ENCODE data around the gene ENDOD1.
A peak's percentile ranks its signal among the peaks of the same experiment; 100 is the strongest.
"Not testable (repeated sequence)": the region's sequence is repeated elsewhere in the genome, so short reads cannot be mapped to it uniquely, and the experiment has no call there.

The ENDOD1 gene

GRCh38 chr11:95102733-95103132 lies 13.1 kb downstream of the ENDOD1 start:
- no peak for DNase-seq (ENCODE audit: low read depth)
- H3K4me3 ChIP-seq (ENCODE audit: low read length) = no peak overlapping the region
- TF ChIP-seq CTCF (conservative IDR thresholded peaks at IDR 0.05; ENCODE audit: low read depth, low read length) = no peak

GRCh38 chr11:95103701-95104100 lies 14.1 kb downstream of the ENDOD1 start:
- no peak for DNase-seq (ENCODE audit: low read depth)
- no peak overlapping the region for H3K4me3 ChIP-seq (ENCODE audit: low read length)
- no peak for TF ChIP-seq CTCF (conservative IDR thresholded peaks at IDR 0.05; ENCODE audit: low read depth, low read length)

GRCh38 chr11:95104121-95104830 lies 14.6 kb downstream of the ENDOD1 start:
- H3K4me3 ChIP-seq (ENCODE audit: low read length) = no peak overlapping the region
- no peak for TF ChIP-seq CTCF (conservative IDR thresholded peaks at IDR 0.05; ENCODE audit: low read depth, low read length)
- DNase-seq (ENCODE audit: low read depth) = no peak

GRCh38 chr11:95104856-95105255 lies 15.2 kb downstream of the ENDOD1 start:
- H3K4me3 ChIP-seq (ENCODE audit: low read length) = no peak overlapping the region
- no peak for TF ChIP-seq CTCF (conservative IDR thresholded peaks at IDR 0.05; ENCODE audit: low read depth, low read length)
- DNase-seq (ENCODE audit: low read depth) = no peak

- TF ChIP-seq CTCF (conservative IDR thresholded peaks at IDR 0.05; ENCODE audit: low read depth, low read length) = no peak
- DNase-seq (ENCODE audit: low read depth) = peak; percentile 48
- H3K4me3 ChIP-seq (ENCODE audit: low read length) = peak overlapping the region; percentile 17
These were observed 18.5 kb downstream of the ENDOD1 start for GRCh38 chr11:95108159-95108611.

- H3K4me3 ChIP-seq (ENCODE audit: low read length) = no peak overlapping the region
- no peak for DNase-seq (ENCODE audit: low read depth)
- TF ChIP-seq CTCF (conservative IDR thresholded peaks at IDR 0.05; ENCODE audit: low read depth, low read length) = no peak
These were observed 19.3 kb downstream of the ENDOD1 start for GRCh38 chr11:95108671-95109551.

- H3K4me3 ChIP-seq (ENCODE audit: low read length); DNase-seq (ENCODE audit: low read depth): not testable (repeated sequence)
These were observed 21.8 kb downstream of the ENDOD1 start for GRCh38 chr11:95111471-95111870.

Data from retinal pigment epithelial cell (primary cell).